GM19099 (cell line): ENCODE measurements around the gene OSCAR.

Experiments
- POLR2A ChIP-seq: IDR thresholded peaks from 3 replicates; pipeline ENCODE4 v1.6.1; 2011; ENCODE audit warnings: low read depth; ENCODE audit not compliant: insufficient read length; ENCODE audit errors: extremely low read depth

Gene OSCAR, protein sequence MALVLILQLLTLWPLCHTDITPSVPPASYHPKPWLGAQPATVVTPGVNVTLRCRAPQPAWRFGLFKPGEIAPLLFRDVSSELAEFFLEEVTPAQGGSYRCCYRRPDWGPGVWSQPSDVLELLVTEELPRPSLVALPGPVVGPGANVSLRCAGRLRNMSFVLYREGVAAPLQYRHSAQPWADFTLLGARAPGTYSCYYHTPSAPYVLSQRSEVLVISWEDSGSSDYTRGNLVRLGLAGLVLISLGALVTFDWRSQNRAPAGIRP

DNA sequence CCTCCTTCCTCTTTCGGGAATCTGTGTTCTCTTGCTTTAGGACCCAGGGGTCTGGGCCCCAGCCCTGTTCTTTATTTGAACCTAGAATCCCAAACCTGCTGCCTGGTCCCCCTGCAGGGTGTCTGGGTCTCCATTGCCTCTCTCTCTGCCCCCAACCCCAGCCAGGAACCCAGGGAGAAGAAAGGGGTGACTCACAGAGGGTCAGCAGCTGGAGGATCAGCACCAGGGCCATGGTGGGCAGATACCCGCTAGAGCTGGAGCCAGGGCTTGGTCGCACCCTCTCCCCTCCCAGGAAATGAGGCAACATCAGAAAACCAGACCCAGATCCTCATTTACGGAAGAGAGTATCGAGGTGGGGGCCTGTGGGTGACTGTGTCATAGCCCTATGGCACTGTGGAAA, at the start of gene OSCAR:
TSS of gene OSCAR (minus strand) at position 243 of the 400 bp plus-strand sequence. CDS start at position 232, 11 bp downstream.
- TF ChIP-seq POLR2A = no peak

DNA sequence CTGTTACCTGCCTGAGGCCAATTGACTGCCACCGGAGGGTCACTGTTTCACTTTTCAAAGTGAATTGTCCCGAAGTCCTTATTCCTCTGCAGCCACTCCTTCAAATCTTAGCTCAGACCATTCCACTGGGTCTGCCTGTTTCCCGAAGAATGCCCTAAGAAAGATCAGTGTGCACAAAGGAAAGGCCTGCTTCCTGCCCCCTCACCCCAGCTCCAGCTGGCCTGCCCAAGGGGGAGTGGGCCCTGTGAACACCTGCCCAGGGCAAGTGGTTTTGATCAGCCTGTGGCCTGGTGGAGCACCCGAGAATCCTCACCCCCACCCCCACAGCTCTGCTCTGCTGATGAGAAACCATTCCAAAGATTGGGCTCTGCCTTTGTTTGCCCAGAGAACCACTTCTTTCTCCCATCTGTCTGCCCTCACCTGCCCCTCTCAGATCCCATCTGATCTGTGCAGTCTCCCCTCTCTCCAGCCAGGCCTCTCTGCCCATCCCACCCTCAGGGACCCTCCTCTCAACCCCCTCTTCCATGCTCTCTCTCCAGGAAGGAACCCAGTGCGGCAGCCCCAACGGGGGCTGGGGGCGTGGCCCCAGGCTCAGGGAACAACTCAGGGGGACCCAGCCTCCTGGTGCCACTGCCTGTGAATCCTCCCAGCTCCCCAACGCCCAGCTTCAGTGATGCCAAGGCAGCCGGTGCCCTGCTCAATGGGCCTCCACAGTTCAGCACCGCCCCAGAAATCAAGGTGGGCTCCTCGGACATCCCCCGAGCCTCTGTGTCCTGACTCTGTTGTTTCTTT, 48.6 kb upstream of the OSCAR start:
- no peak for TF ChIP-seq POLR2A

- no peak for TF ChIP-seq POLR2A
Measured at GRCh38 chr19:54148158-54148557, 47.6 kb upstream of the OSCAR start.

DNA sequence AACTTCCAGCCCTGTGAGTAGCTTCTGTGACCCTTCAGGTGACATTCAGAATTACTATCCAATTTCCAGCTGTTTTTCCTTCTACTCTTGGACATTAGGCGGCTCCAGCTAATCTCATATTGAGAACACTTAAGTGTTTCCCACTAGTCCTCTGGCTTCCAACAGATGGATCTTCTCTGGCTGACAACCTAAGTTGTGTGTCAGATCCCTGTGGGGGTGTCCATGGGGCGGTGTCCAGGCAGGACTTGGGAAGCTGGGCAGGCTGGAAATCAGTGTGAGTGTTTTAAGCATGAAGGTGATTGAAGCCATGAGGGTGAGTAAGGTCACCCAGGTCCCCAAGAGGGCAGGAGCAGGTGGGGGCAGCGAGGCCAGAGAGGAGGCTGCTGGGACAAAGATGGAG, 47.1 kb upstream of the OSCAR start:
- no peak for TF ChIP-seq POLR2A

DNA sequence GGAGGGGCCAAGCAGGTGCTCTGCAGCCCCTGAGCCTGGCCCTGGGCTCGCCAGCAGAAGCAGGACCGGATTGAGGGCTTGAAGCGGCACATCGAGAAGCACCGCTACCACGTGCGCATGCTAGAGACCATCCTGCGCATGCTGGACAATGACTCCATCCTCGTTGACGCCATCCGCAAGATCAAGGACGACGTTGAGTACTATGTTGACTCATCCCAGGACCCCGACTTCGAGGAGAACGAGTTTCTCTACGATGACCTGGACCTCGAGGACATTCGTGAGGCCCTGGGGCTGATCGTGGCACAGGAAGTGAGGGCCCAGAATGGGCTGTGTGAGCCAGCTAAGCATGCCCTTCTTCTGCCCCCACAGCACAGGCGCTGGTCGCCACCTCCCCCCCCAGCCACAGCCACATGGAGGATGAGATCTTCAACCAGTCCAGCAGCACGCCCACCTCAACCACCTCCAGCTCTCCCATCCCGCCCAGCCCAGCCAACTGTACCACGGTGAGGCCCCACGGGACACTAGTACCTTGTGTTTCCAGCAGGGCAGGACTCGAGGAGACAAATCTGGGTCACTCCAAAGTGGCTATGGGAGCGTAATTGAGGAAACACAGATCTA, 45.0 kb upstream of the OSCAR start:
- TF ChIP-seq POLR2A = no peak

DNA sequence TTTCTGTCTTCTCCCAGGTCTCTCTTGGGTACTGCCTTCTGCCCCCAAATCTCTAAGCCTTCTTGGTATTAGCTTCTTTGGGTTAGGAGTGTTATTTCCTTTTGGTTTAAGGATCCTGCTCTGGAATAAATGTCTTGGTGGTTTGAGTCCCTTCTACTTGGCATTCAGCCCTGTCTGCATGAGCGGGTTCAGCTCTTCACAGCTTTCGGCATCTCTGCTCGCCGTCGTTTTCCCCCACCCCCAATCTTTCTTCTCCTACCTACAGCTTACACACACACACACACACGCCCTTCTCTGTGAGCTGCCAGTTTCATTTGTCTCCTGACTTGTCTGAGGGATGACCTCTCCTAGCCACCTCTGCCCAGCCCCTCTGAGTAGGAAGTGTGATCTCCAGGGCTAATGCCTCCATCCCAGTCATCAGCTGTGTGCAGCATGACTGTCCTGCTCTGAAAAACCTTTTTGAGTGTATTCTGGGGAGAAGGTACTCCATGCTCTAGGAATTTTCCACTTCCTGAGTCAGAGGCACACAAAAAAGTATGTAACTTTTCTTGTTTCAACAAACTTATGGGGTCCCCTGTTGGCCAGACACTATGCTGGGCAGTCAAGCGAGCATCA, 41.7 kb upstream of the OSCAR start:
- no peak for TF ChIP-seq POLR2A

GRCh38 chr19:54141356-54141755, 40.8 kb upstream of the OSCAR start:
- no peak for TF ChIP-seq POLR2A

GRCh38 chr19:54138489-54139256, 38.1 kb upstream of the OSCAR start:
- TF ChIP-seq POLR2A = no peak

- peak; percentile 87 for TF ChIP-seq POLR2A
Measured at GRCh38 chr19:54137699-54138488, 37.3 kb upstream of the OSCAR start, which contains the start of gene CNOT3. Gene CNOT3, plus strand, starts transcription at chr19:54137762. Its CDS starts 5,217 bp downstream, at chr19:54142979.

DNA sequence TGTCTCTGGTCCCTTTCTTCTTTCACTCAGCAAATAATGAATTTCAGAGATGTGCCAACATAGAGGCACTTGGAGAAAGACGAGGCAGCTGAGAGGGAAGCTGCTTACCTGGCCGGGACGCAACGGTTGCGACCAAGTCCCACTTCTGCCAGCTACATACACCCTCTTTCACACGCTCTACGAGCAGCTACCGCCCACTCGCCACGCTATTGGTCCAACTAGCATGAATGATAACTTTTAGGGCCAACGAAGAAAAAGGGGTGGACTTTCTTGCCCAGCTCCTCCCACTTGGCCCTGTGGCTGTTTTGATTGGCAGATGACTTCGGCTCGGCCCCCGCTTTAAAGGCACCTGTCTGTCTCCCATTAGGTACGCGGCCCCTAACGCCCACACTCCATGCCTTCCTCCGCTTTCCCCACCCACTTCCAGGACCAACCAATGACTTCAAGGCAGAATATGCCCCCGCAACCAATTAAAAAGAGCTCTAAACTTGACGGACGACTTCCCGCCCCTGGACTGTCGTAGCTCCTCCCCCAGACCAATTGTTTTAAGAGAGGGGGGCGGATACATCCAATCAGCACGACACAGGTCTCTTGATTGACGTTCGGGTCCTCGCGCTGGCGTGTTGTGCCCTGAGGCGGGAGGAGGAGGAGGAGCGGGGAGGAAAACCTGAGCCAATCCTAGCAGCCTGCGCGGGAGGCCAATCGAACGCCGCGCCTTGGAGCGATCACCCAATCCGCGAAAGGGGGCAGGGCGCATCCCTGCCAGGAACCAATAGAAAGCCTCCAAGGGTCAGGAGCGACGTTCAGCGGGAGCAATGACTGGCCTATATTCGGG, 36.5 kb upstream of the OSCAR start:
- peak; percentile 81 for TF ChIP-seq POLR2A

GRCh38 chr19:54136086-54136863, 35.7 kb upstream of the OSCAR start:
- no peak for TF ChIP-seq POLR2A

- TF ChIP-seq POLR2A = no peak
Measured at GRCh38 chr19:54133957-54134590, 33.5 kb upstream of the OSCAR start.
